ENCODE data around the gene ZC3H14. TPM values are rescaled to one million over a fixed set of nuclear protein-coding genes. Genes with fewer than 3 reads are reported as not detected.
"Not testable (repeated sequence)": the region's sequence is repeated elsewhere in the genome, so short reads cannot be mapped to it uniquely, and the experiment has no call there.

Gene ZC3H14
- total RNA-seq, 1 experiment from 2014 or later, result 90.6 TPM

GRCh38 chr14:88522393-88522792 is 40.4 kb upstream of the ZC3H14 start:
- no peak overlapping the region for H4K5ac ChIP-seq (ENCODE audit: insufficient read length, low read depth, low read length)
- H3K36me3 Mint-ChIP-seq (ENCODE audit: insufficient read depth in 1 of 3, low read depth in 3 of 3), result peaks cover 0 to 8% (median 0%) of the 10 kb centered on the region in 3 experiments; a peak in 2 of 7 replicates
- DNase-seq, result no peak
- H3K79me2 ChIP-seq (ENCODE audit: insufficient read depth, low read length), result no peaks in the 10 kb centered on the region
- no peaks in the 10 kb centered on the region for H3K4me1 Mint-ChIP-seq
- H4K91ac ChIP-seq (ENCODE audit: insufficient read length, low read depth, low read length), result no peak overlapping the region
- no peak overlapping the region for H3K4ac ChIP-seq (ENCODE audit: low read depth, low read length)
- H3T11ph ChIP-seq (ENCODE audit: low read length), result no peak overlapping the region
- H2BK12ac ChIP-seq (ENCODE audit: insufficient read length, low read depth, low read length), result no peak overlapping the region
- no peak overlapping the region for H2BK15ac ChIP-seq (ENCODE audit: low read depth, low read length)
- H3K23me2 ChIP-seq (ENCODE audit: insufficient read length, low read depth, low read length, poor library complexity, severe bottlenecking), result no peaks in the 10 kb centered on the region
- H3K4me2 ChIP-seq (ENCODE audit: insufficient read depth, insufficient read length, low read length), result no peak overlapping the region
- no peak overlapping the region for H3K23ac ChIP-seq (ENCODE audit: insufficient read length, low read depth, low read length)
- no peak overlapping the region for H3K56ac ChIP-seq (ENCODE audit: insufficient read length, low read depth, low read length)
- H3K9me3 Mint-ChIP-seq, result no peaks in the 10 kb centered on the region; a peak in 1 of 5 replicates
- no peaks in the 10 kb centered on the region for H3K79me1 ChIP-seq (ENCODE audit: insufficient read depth, low read depth, low read length, poor library complexity, severe bottlenecking)
- no peak overlapping the region for H2BK120ac ChIP-seq (ENCODE audit: low read depth, low read length, poor library complexity, severe bottlenecking)
- no peaks in the 10 kb centered on the region for H4K20me1 ChIP-seq (ENCODE audit: control insufficient read depth, insufficient read depth, insufficient read length)
- H2AFZ ChIP-seq (ENCODE audit: low read length), result no peak overlapping the region
- no peak overlapping the region for H3K4me3 Mint-ChIP-seq
- H2BK20ac ChIP-seq (ENCODE audit: low read depth, low read length, poor library complexity, severe bottlenecking), result no peak overlapping the region
- no peak overlapping the region for H3K27ac Mint-ChIP-seq
- no CpG with 5 or more reads among the region's 3 CpGs for WGBS (ENCODE audit: extremely low coverage, insufficient read length, low lambda C conversion rate)
- no peak overlapping the region for H2BK5ac ChIP-seq (ENCODE audit: insufficient read length, low read length)
- no peak overlapping the region for H3K18ac ChIP-seq (ENCODE audit: insufficient read length, low read depth, low read length)
- no peaks in the 10 kb centered on the region for H3K27me3 Mint-ChIP-seq (ENCODE audit: low read depth)
- no peak overlapping the region for H3K14ac ChIP-seq (ENCODE audit: insufficient read depth, low read length)
- TF ChIP-seq, protein P1, sequence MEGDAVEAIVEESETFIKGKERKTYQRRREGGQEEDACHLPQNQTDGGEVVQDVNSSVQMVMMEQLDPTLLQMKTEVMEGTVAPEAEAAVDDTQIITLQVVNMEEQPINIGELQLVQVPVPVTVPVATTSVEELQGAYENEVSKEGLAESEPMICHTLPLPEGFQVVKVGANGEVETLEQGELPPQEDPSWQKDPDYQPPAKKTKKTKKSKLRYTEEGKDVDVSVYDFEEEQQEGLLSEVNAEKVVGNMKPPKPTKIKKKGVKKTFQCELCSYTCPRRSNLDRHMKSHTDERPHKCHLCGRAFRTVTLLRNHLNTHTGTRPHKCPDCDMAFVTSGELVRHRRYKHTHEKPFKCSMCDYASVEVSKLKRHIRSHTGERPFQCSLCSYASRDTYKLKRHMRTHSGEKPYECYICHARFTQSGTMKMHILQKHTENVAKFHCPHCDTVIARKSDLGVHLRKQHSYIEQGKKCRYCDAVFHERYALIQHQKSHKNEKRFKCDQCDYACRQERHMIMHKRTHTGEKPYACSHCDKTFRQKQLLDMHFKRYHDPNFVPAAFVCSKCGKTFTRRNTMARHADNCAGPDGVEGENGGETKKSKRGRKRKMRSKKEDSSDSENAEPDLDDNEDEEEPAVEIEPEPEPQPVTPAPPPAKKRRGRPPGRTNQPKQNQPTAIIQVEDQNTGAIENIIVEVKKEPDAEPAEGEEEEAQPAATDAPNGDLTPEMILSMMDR (conservative IDR thresholded peaks at IDR 0.05), result no peak
- no peak overlapping the region for H4K8ac ChIP-seq (replicated peaks; ENCODE audit: insufficient read length, low read depth, low read length)
- no peak overlapping the region for H2AK5ac ChIP-seq (ENCODE audit: insufficient read length, low read length)
- H3K27me3 ChIP-seq (ENCODE audit: insufficient read depth, low read length), result no peaks in the 10 kb centered on the region
- no peak overlapping the region for H3K27ac ChIP-seq (ENCODE audit: insufficient read length, low read depth, low read length)
- H3K9ac ChIP-seq (ENCODE audit: extremely low read depth, insufficient read length, low read length), result no peak overlapping the region
- H3K4me1 ChIP-seq (ENCODE audit: insufficient read depth, low read length), result no peaks in the 10 kb centered on the region
- H3K9me3 ChIP-seq (ENCODE audit: control insufficient read depth, low read depth, low read length), result no peaks in the 10 kb centered on the region

DNA sequence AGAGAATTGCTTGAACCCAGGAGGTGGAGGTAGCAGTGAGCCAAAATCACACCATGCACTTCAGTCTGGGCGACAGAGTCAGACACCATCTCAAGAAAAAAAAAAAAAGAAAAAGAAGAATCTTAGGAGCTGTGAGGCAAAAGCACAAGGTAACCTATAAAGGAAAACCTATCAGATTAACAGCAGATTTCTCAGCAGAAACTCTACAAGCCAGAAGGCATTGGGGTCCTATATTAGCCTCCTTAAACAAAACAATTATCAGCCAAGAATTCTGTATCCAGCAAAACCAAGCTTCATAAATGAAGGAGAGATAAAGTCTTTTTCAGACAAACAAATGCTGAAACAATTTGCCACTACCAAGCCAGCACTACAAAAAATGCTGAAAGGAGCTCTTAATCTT is 32.9 kb upstream of the ZC3H14 start:
- H3K4ac ChIP-seq (ENCODE audit: low read depth, low read length); H2BK20ac ChIP-seq (ENCODE audit: low read depth, low read length, poor library complexity, severe bottlenecking); H3K4me2 ChIP-seq (ENCODE audit: insufficient read depth, insufficient read length, low read length); H3K4me1 ChIP-seq (ENCODE audit: insufficient read depth, low read length); DNase-seq; H2BK15ac ChIP-seq (ENCODE audit: low read depth, low read length); H3K4me3 Mint-ChIP-seq; H2BK12ac ChIP-seq (ENCODE audit: insufficient read length, low read depth, low read length); H3K23me2 ChIP-seq (ENCODE audit: insufficient read length, low read depth, low read length, poor library complexity, severe bottlenecking); H3K4me1 Mint-ChIP-seq; H3K79me1 ChIP-seq (ENCODE audit: insufficient read depth, low read depth, low read length, poor library complexity, severe bottlenecking); H3T11ph ChIP-seq (ENCODE audit: low read length); H3K27ac Mint-ChIP-seq; H3K14ac ChIP-seq (ENCODE audit: insufficient read depth, low read length); H2AFZ ChIP-seq (ENCODE audit: low read length); H4K91ac ChIP-seq (ENCODE audit: insufficient read length, low read depth, low read length); H2BK5ac ChIP-seq (ENCODE audit: insufficient read length, low read length); H4K20me1 ChIP-seq (ENCODE audit: control insufficient read depth, insufficient read depth, insufficient read length); H3K79me2 ChIP-seq (ENCODE audit: insufficient read depth, low read length); H2AK5ac ChIP-seq (ENCODE audit: insufficient read length, low read length); H4K8ac ChIP-seq (replicated peaks; ENCODE audit: insufficient read length, low read depth, low read length); H3K27me3 ChIP-seq (ENCODE audit: insufficient read depth, low read length); H4K5ac ChIP-seq (ENCODE audit: insufficient read length, low read depth, low read length); H3K27ac ChIP-seq (ENCODE audit: insufficient read length, low read depth, low read length); H3K27me3 Mint-ChIP-seq (ENCODE audit: low read depth); H3K9me3 ChIP-seq (ENCODE audit: control insufficient read depth, low read depth, low read length); H3K23ac ChIP-seq (ENCODE audit: insufficient read length, low read depth, low read length); H3K56ac ChIP-seq (ENCODE audit: insufficient read length, low read depth, low read length); H2BK120ac ChIP-seq (ENCODE audit: low read depth, low read length, poor library complexity, severe bottlenecking); H3K18ac ChIP-seq (ENCODE audit: insufficient read length, low read depth, low read length); H3K9ac ChIP-seq (ENCODE audit: extremely low read depth, insufficient read length, low read length): not testable (repeated sequence)
- WGBS (ENCODE audit: extremely low coverage, insufficient read length, low lambda C conversion rate), result no CpG with 5 or more reads among the region's 1 CpG
- Mint-ChIP-seq H3K9me3 (peaks cover 0 to 12% of the 10 kb centered on the region in 2 experiments; a peak in 4 of 5 replicates), H3K36me3 (ENCODE audit: insufficient read depth in 1 of 3, low read depth in 3 of 3) (peaks cover 12 to 22% (median 18%) of the 10 kb centered on the region in 3 experiments; a peak in 6 of 7 replicates)
